Adrenal gland (tissue), 5 donors: ENCODE data around the gene DOK3.

Source experiments
- POLR2A ChIP-seq, 2 donors: fragments of 450-650 bp; IDR thresholded peaks; one replicate each; pipeline ENCODE4 v1.6.1; 2017; ENCODE audit warnings: antibody characterized with exemption in 2 of 2, mild to moderate bottlenecking in 2 of 2, moderate library complexity in 1 of 2
- TF ChIP-seq, protein P1 (sequence below), 6 experiments: fragments of 450-650 bp in 4 of 6; fragments of 200-600 bp in 2 of 6; sonication (generic) in 1 of 6; IDR thresholded peaks; 1 replicate in 5 of 6; 2 replicates in 1 of 6; pipeline versions ENCODE4 v1.5.1 to v1.8.0; 2016 to 2021; ENCODE audit warnings: antibody characterized with exemption in 6 of 6, mild to moderate bottlenecking in 2 of 6, moderate library complexity in 1 of 6
- donor health status: DM: no; HTN: no; CAD: no.

GRCh38 chr5:177478711-177479646 lies 30.6 kb downstream of the DOK3 start:
- TF ChIP-seq, protein P1, sequence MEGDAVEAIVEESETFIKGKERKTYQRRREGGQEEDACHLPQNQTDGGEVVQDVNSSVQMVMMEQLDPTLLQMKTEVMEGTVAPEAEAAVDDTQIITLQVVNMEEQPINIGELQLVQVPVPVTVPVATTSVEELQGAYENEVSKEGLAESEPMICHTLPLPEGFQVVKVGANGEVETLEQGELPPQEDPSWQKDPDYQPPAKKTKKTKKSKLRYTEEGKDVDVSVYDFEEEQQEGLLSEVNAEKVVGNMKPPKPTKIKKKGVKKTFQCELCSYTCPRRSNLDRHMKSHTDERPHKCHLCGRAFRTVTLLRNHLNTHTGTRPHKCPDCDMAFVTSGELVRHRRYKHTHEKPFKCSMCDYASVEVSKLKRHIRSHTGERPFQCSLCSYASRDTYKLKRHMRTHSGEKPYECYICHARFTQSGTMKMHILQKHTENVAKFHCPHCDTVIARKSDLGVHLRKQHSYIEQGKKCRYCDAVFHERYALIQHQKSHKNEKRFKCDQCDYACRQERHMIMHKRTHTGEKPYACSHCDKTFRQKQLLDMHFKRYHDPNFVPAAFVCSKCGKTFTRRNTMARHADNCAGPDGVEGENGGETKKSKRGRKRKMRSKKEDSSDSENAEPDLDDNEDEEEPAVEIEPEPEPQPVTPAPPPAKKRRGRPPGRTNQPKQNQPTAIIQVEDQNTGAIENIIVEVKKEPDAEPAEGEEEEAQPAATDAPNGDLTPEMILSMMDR (IDR thresholded peaks at IDR 0.05) = no peak
- no peak for TF ChIP-seq POLR2A (IDR thresholded peaks at IDR 0.05)
